Loucy (cell line): ENCODE data around the gene CNTN3.

Source experiments
- EZH2phosphoT487 ChIP-seq: fragments of 200-600 bp; IDR thresholded peaks from 2 replicates; pipeline ENCODE4 v1.6.1; 2018; ENCODE audit warnings: antibody characterized with exemption, mild to moderate bottlenecking, moderate library complexity, borderline replicate concordance
- TF ChIP-seq, protein P1 (sequence below): fragments of 200-600 bp; sonication (generic); conservative IDR thresholded peaks from 2 replicates; pipeline ENCODE4 v1.5.1; 2014; ENCODE audit warnings: mild to moderate bottlenecking, antibody characterized with exemption, low read length

DNA sequence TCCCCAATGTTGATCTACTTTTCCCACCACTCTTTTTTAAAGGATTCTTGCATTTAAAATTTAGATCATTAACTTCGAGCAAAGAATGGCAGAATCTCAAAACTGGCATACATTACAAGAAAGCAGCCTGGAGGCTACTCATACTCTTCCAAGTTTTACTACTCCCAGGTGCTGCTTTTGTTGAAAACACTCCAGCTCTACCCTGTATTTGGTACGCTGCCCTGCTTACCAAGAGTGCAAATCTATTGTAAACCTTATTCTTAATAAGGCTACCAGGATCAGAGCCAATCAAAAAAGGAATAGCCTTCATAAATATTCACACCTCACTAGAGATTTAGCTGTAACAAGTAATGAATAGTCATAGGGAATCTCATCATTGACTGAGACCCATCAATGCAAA lies 11.6 kb upstream of the CNTN3 start:
- TF ChIP-seq, protein P1, sequence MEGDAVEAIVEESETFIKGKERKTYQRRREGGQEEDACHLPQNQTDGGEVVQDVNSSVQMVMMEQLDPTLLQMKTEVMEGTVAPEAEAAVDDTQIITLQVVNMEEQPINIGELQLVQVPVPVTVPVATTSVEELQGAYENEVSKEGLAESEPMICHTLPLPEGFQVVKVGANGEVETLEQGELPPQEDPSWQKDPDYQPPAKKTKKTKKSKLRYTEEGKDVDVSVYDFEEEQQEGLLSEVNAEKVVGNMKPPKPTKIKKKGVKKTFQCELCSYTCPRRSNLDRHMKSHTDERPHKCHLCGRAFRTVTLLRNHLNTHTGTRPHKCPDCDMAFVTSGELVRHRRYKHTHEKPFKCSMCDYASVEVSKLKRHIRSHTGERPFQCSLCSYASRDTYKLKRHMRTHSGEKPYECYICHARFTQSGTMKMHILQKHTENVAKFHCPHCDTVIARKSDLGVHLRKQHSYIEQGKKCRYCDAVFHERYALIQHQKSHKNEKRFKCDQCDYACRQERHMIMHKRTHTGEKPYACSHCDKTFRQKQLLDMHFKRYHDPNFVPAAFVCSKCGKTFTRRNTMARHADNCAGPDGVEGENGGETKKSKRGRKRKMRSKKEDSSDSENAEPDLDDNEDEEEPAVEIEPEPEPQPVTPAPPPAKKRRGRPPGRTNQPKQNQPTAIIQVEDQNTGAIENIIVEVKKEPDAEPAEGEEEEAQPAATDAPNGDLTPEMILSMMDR: no peak
- no peak for TF ChIP-seq EZH2phosphoT487
